Transverse colon (tissue), 3 donors: Measurements from ENCODE around the gene PRCP.

Experiments used
- POLR2A ChIP-seq: fragments of 450-650 bp; IDR thresholded peaks from one replicate; pipeline ENCODE4 v1.6.1; 2016; ENCODE audit warnings: antibody characterized with exemption, mild to moderate bottlenecking, moderate library complexity
- TF ChIP-seq, protein P1 (sequence below), 5 experiments: fragments of 200-600 bp in 3 of 5; fragments of 450-650 bp in 2 of 5; sonication (generic) in 3 of 5; IDR thresholded peaks; 1 replicate in 2 of 5; 2 replicates in 3 of 5; pipeline ENCODE4 v1.5.1; 2016 to 2017; ENCODE audit warnings: antibody characterized with exemption in 5 of 5, inconsistent platforms in 3 of 5, mild to moderate bottlenecking in 2 of 5, moderate library complexity in 1 of 5

DNA sequence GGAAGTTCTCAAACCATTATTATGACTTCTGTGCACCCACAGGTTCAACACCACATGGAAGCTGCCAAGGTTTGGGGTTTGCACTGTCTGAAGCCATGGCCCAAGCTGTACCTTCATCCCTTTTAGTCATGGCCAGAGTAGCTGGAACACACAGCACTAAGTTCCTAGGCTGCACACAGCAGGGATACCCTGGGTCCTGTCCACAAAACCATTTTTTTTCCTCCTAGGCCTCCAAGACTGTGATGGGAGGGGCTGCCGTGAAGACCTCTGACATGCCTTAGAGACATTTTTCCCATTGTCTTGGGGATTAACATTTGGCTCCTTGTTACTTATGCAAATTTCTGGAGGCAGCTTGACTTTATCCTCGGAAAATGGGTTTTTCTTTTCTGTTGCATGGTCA lies 44.0 kb upstream of the PRCP start:
- TF ChIP-seq, protein P1, sequence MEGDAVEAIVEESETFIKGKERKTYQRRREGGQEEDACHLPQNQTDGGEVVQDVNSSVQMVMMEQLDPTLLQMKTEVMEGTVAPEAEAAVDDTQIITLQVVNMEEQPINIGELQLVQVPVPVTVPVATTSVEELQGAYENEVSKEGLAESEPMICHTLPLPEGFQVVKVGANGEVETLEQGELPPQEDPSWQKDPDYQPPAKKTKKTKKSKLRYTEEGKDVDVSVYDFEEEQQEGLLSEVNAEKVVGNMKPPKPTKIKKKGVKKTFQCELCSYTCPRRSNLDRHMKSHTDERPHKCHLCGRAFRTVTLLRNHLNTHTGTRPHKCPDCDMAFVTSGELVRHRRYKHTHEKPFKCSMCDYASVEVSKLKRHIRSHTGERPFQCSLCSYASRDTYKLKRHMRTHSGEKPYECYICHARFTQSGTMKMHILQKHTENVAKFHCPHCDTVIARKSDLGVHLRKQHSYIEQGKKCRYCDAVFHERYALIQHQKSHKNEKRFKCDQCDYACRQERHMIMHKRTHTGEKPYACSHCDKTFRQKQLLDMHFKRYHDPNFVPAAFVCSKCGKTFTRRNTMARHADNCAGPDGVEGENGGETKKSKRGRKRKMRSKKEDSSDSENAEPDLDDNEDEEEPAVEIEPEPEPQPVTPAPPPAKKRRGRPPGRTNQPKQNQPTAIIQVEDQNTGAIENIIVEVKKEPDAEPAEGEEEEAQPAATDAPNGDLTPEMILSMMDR (IDR thresholded peaks at IDR 0.05): no peak
- no peak for TF ChIP-seq POLR2A
